ENCODE data around the gene HTR2C. TPM values are rescaled to one million over a fixed set of nuclear protein-coding genes. Genes with fewer than 3 reads are reported as not detected.

Gene HTR2C
- not detected in 2 replicates for total RNA-seq

DNA sequence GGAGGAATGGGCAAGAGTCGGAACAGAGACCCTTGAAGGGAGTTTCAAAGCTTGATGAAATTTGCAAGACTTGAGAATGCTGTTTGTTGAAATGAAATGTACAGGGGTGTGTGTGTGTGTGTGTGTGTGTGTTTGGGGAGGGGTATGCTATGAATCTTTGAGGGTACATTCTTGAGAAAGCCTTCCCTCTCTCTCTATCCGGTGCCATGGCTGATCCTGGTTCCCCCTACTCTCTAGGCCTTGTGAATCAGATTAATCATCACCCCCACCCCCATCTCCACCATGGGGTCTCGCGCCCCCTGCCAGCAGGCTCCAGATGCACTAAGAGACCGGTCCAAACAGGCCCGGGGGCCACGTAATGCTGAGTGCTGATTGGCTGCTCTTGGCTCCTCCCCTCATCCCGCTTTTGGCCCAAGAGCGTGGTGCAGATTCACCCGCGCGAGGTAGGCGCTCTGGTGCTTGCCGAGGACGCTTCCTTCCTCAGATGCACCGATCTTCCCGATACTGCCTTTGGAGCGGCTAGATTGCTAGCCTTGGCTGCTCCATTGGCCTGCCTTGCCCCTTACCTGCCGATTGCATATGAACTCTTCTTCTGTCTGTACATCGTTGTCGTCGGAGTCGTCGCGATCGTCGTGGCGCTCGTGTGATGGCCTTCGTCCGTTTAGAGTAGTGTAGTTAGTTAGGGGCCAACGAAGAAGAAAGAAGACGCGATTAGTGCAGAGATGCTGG lies at the start of gene HTR2C:
Gene HTR2C (plus strand): TSS at position 441 of the 729 bp plus-strand sequence. CDS start 142,851 bp downstream, outside the sequence.

Data from myometrial cell (primary cell).